Measurements from ENCODE around the gene TMOD1. TPM values are rescaled to one million over a fixed set of nuclear protein-coding genes. Genes with fewer than 3 reads are reported as not detected.

The TMOD1 gene
- total RNA-seq, 2 donors from 2014 or later, result 44.0 to 77.6 TPM

DNA sequence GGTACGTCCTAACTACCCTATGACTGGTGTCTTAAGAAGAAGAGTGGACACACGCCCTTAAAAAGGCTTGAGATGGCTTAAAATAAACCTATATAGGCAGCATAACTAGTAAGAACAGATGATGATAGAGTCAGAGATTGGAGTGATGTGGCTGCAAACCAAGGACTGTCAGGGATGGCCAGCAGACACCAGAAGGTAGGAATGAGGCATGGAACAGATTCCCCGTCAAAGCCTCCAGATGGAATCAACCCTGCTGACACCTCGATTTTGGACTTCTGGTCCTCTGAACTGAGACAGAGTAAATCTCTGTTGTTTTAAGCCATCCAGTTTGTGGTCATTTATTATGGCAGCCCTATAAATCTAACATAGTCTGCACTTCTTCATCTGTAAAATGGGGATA is 7.4 kb downstream of the TMOD1 start:
- Histone ChIP-seq H3K36me3 (no peaks in the 10 kb centered on the region), H3K4me3 (no peak overlapping the region), H3K9me3 (no peaks in the 10 kb centered on the region), H3K4me1 (ENCODE audit: control insufficient read depth in 1 of 2, low read depth in 2 of 2) (peaks cover 14 to 72% of the 10 kb centered on the region in 2 donors), H3K27me3 (replicated peaks; ENCODE audit: insufficient read depth) (no peaks in the 10 kb centered on the region), H3K27ac (no peak overlapping the region)
- ATAC-seq (ENCODE audit: insufficient number of reproducible peaks, low FRiP score, low read depth), result no peak
- DNase-seq (ENCODE audit: low spot score), result no peak
- TF ChIP-seq, protein P1, sequence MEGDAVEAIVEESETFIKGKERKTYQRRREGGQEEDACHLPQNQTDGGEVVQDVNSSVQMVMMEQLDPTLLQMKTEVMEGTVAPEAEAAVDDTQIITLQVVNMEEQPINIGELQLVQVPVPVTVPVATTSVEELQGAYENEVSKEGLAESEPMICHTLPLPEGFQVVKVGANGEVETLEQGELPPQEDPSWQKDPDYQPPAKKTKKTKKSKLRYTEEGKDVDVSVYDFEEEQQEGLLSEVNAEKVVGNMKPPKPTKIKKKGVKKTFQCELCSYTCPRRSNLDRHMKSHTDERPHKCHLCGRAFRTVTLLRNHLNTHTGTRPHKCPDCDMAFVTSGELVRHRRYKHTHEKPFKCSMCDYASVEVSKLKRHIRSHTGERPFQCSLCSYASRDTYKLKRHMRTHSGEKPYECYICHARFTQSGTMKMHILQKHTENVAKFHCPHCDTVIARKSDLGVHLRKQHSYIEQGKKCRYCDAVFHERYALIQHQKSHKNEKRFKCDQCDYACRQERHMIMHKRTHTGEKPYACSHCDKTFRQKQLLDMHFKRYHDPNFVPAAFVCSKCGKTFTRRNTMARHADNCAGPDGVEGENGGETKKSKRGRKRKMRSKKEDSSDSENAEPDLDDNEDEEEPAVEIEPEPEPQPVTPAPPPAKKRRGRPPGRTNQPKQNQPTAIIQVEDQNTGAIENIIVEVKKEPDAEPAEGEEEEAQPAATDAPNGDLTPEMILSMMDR (IDR thresholded peaks at IDR 0.05), result no peak

DNA sequence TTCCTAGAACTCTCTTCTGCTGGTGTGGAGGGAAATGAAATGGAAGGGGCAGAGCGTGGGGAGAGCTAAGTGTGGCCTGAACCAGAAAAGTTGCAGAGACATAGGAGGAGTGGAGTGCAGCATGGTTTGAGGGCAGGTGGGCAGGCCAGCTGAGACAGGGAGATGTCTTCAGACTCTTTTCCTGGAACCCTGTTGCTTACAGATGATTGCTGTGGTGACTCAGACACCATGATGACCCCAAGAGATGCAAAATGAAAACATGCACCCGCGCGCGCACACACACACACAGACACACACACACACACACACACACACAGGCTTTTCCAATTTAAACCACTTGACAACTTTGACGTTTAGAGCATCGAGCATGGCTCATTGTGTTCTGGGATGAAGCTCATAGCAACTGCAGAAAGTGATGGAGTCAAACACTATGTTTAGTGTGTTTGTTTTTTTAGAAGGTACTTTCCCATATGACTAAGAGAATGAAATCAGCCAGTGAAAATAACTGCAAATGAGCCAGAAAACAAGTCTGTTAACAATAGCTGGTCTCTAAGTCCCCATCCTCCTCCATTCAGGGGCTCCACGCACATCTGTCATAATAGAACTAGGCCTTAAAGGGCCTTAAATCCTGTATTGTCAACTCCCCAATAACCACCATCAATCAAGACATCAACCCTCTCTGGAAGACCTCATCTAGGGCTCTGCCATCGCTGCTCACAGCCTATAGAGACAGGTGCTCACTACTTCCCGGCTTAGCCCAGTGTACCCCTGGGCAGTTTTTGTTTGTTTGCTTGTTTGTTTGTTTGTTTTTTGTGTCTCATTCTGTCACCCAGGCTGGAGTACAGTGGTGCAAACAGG is 9.6 kb downstream of the TMOD1 start:
- peak; percentile 77 for ATAC-seq (ENCODE audit: insufficient number of reproducible peaks, low FRiP score, low read depth)
- no peaks in the 10 kb centered on the region for H3K27me3 ChIP-seq (replicated peaks; ENCODE audit: insufficient read depth)
- no peak overlapping the region for H3K27ac ChIP-seq
- TF ChIP-seq, protein P1 (IDR thresholded peaks at IDR 0.05), result no peak
- no peak for DNase-seq (ENCODE audit: low spot score)
- no peaks in the 10 kb centered on the region for H3K36me3 ChIP-seq
- H3K4me1 ChIP-seq (ENCODE audit: control insufficient read depth in 1 of 2, low read depth in 2 of 2), result peaks cover 7 to 63% of the 10 kb centered on the region in 2 donors
- no peaks in the 10 kb centered on the region for H3K9me3 ChIP-seq
- H3K4me3 ChIP-seq, result no peak overlapping the region

DNA sequence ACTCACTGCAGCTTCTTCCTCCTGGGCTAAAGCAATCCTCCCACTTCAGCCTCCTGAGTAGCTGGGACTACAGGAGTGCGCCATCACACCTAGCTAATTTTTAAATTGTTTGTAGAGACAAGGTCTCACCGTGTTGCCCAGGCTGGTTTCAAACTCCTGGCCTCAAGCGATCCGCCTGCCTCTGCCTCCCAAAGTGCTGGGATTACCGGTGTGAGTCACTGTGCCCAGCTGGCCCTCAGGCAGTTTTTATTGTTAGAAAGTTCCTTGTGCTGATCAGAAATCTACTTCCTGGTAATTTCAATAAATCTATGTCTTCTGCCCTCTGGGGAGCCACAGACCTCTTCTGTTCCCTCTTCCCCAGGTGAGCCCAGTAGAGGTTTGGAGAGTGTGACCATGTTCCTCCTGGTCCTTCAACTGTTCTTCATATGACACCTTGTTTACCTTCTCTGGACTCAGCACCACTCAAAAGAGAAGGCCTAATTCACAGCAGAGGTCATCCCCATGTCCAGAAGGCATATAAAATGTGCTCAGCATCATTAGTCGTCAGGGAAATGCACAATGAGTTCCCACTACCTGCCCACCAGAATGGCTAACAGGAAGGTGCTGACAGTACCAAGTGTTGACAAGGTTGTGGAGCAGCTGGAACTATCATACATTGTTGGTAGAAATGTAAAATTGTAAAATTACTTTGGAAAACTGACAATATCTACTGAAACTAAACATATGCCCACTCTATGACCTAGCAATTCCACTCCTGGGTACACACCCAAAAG is 10.4 kb downstream of the TMOD1 start:
- TF ChIP-seq, protein P1 (IDR thresholded peaks at IDR 0.05), result no peak
- Histone ChIP-seq H3K9me3 (no peaks in the 10 kb centered on the region), H3K4me3 (no peak overlapping the region), H3K27me3 (replicated peaks; ENCODE audit: insufficient read depth) (no peaks in the 10 kb centered on the region), H3K27ac (no peak overlapping the region), H3K36me3 (no peaks in the 10 kb centered on the region), H3K4me1 (ENCODE audit: control insufficient read depth in 1 of 2, low read depth in 2 of 2) (peaks cover 7 to 62% of the 10 kb centered on the region in 2 donors)
- DNase-seq (ENCODE audit: low spot score) (no peak), ATAC-seq (ENCODE audit: insufficient number of reproducible peaks, low FRiP score, low read depth) (no peak)

DNA sequence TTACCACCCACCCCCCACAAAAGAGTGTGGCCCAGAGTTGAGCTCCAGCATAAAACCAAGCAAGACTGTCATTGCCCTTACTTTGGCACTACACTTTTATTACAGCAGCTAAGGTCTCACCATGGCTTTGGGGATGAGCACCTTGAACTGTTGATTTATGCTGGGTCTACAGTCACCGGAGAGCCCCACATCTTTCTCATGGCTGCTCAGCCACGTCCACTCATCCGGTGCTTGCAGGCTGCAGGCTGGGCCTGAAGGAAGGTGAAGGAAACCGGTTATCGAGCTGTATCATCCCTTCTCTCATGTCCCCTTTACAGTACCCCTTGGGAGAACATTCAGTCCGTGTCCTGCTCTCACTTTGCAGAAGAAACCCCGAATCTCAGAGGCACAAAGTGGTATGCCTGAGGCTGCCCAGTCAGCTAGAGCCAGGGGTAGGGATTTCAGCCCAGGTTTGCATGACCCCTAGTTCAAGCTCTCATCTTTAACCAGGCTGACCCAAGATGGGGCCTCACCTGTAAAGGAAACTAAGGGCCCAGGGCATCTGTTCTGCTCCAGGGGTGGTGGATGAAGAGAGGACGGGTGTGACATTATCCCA is 11.6 kb downstream of the TMOD1 start:
- Histone ChIP-seq H3K27ac (no peak overlapping the region), H3K27me3 (replicated peaks; ENCODE audit: insufficient read depth) (no peaks in the 10 kb centered on the region), H3K4me3 (no peak overlapping the region), H3K4me1 (ENCODE audit: control insufficient read depth in 1 of 2, low read depth in 2 of 2) (peaks cover 10 to 72% of the 10 kb centered on the region in 2 donors), H3K36me3 (no peaks in the 10 kb centered on the region), H3K9me3 (no peaks in the 10 kb centered on the region)
- DNase-seq (ENCODE audit: low spot score), result no peak
- no peak for ATAC-seq (ENCODE audit: insufficient number of reproducible peaks, low FRiP score, low read depth)
- TF ChIP-seq, protein P1 (IDR thresholded peaks at IDR 0.05), result no peak

DNA sequence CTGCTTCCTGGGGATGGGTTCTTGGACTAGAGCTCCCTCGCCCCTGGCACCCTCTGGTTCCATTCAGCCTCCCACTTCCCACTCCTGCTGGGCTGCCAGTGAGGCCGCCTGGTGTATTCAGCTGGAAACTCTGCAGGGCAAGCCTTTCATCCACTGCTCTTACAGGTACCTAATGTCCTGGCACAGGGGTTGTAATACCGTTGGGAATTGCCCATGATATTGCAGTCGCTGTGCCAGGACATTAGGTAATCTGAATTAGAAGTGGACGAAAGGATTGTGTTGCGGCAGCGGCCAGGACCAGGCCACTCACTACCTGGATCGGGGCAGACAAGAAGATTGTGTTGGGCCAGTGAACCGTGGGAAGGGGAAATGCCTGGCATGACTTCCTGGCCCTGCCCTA is 13.1 kb downstream of the TMOD1 start:
- ATAC-seq (ENCODE audit: insufficient number of reproducible peaks, low FRiP score, low read depth), result no peak
- Histone ChIP-seq H3K4me1 (ENCODE audit: control insufficient read depth in 1 of 2, low read depth in 2 of 2) (peaks cover 21 to 72% of the 10 kb centered on the region in 2 donors), H3K36me3 (no peaks in the 10 kb centered on the region), H3K4me3 (no peak overlapping the region), H3K27me3 (replicated peaks; ENCODE audit: insufficient read depth) (no peaks in the 10 kb centered on the region), H3K27ac (no peak overlapping the region), H3K9me3 (no peaks in the 10 kb centered on the region)
- no peak for DNase-seq (ENCODE audit: low spot score)
- TF ChIP-seq, protein P1 (IDR thresholded peaks at IDR 0.05), result no peak
